Measurements from ENCODE around the gene ASPM.

Gene ASPM

GRCh38 chr1:197146101-197147095 is at the start of gene ASPM:
TSS of gene ASPM (minus strand) at chr1:197146669. CDS start at chr1:197146437, 232 bp downstream.
- peak within 1 kb of the TSS; percentile 53 to 62 for H3K4me3 ChIP-seq
- TF ChIP-seq CTCF (IDR thresholded peaks at IDR 0.05): no peak
- H3K9me3 ChIP-seq: no peaks in the 10 kb centered on the region
- DNase-seq: peak; percentile 94 to 95
- peaks cover 0 to 9% (median 6%) of the 10 kb centered on the region in 4 donors for H3K4me1 ChIP-seq
- no peaks in the 10 kb centered on the region for H3K36me3 ChIP-seq
- intact Hi-C loops (cut with DNase I; ENCODE audit: low total_unique reads): no loop called here
- no peak within 1 kb of the TSS for H3K27ac ChIP-seq
- H3K27me3 ChIP-seq: no peaks in the 10 kb centered on the region

- Histone ChIP-seq H3K27ac (no peak overlapping the region), H3K4me1 (peaks cover 0 to 63% (median 18%) of the 10 kb centered on the region in 4 donors), H3K9me3 (no peaks in the 10 kb centered on the region), H3K4me3 (no peak overlapping the region), H3K36me3 (peaks cover 7 to 14% (median 14%) of the 10 kb centered on the region in 3 donors), H3K27me3 (no peaks in the 10 kb centered on the region)
- no peak for TF ChIP-seq CTCF (IDR thresholded peaks at IDR 0.05)
- DNase-seq: no peak
- intact Hi-C loops (cut with DNase I; ENCODE audit: low total_unique reads): no loop called here
Measured at GRCh38 chr1:197195100-197195499, 48.6 kb upstream of the ASPM start.

- H3K4me1 ChIP-seq: no peaks in the 10 kb centered on the region
- no peak overlapping the region for H3K4me3 ChIP-seq
- intact Hi-C loops (cut with DNase I; ENCODE audit: low total_unique reads): no loop called here
Measured at GRCh38 chr1:197184190-197184589, 37.7 kb upstream of the ASPM start.

GRCh38 chr1:197183195-197183748 is 36.8 kb upstream of the ASPM start:
- intact Hi-C loops (cut with DNase I; ENCODE audit: low total_unique reads): no loop called here

More at GRCh38 chr1:197184190-197184589, 37.7 kb upstream of the ASPM start:
- no peak for DNase-seq
- peaks cover 35 to 73% (median 60%) of the 10 kb centered on the region in 3 donors for H3K36me3 ChIP-seq
- no peaks in the 10 kb centered on the region for H3K9me3 ChIP-seq
- TF ChIP-seq CTCF (IDR thresholded peaks at IDR 0.05): no peak
- H3K27ac ChIP-seq: no peak overlapping the region
- H3K27me3 ChIP-seq: no peaks in the 10 kb centered on the region

DNA sequence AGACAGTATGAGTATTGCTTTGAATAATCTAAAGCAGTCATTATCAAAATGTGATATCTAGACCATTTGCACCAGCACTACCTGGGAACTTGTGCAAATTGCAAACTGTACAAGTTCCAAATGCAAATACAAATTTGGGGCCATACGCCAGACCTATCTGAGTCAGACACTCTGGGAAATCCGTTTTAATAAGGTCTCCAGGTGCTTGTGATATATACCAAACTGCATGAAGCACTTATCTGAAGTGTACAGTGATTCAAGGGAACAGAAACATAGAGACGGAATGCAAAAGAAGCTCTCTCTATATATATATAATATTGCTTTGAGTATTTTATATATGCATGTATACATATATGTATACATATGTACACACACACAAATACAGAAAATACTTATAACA is 36.2 kb upstream of the ASPM start:
- no peaks in the 10 kb centered on the region for H3K4me1 ChIP-seq
- TF ChIP-seq CTCF (IDR thresholded peaks at IDR 0.05): no peak
- DNase-seq: no peak
- no peak overlapping the region for H3K27ac ChIP-seq
- no peaks in the 10 kb centered on the region for H3K9me3 ChIP-seq
- no peaks in the 10 kb centered on the region for H3K27me3 ChIP-seq
- H3K4me3 ChIP-seq: no peak overlapping the region
- H3K36me3 ChIP-seq: peaks cover 41 to 67% (median 49%) of the 10 kb centered on the region in 3 donors
- intact Hi-C loops (cut with DNase I; ENCODE audit: low total_unique reads): no loop called here

More at GRCh38 chr1:197183195-197183748, 36.8 kb upstream of the ASPM start:
- Histone ChIP-seq H3K9me3 (no peaks in the 10 kb centered on the region), H3K27ac (no peak overlapping the region), H3K4me1 (no peaks in the 10 kb centered on the region), H3K27me3 (no peaks in the 10 kb centered on the region), H3K36me3 (peaks cover 40 to 71% (median 54%) of the 10 kb centered on the region in 3 donors), H3K4me3 (no peak overlapping the region)
- DNase-seq: no peak
- TF ChIP-seq CTCF (IDR thresholded peaks at IDR 0.05): no peak

Data from tibial artery (tissue), 4 donors.